SH-SY5Y (cell line): ENCODE results near the gene MCM3.

Experiments
- GATA2 ChIP-seq: IDR thresholded peaks from 2 replicates; pipeline ENCODE4 v1.6.1; 2011; ENCODE audit warnings: mild to moderate bottlenecking, low read depth, low read length
- GATA3 ChIP-seq: IDR thresholded peaks from 2 replicates; pipeline ENCODE4 v1.6.1; 2011; ENCODE audit warnings: low read depth, mild to moderate bottlenecking, low read length, moderate library complexity

MCM3 gene

GRCh38 chr6:52215787-52216186 is 68.8 kb downstream of the MCM3 start:
- TF ChIP-seq GATA2 (no peak), GATA3 (no peak)
